Prostate gland (tissue), 2 donors: ENCODE measurements around the gene ITGA7.

Experiments
- CTCF ChIP-seq, 4 experiments: fragments of 200-600 bp in 2 of 4; fragments of 450-650 bp in 2 of 4; sonication (generic) in 2 of 4; IDR thresholded peaks; 1 replicate in 3 of 4; 2 replicates in 1 of 4; pipeline ENCODE4 v1.5.1; 2016 to 2019; ENCODE audit warnings: antibody characterized with exemption in 4 of 4, mild to moderate bottlenecking in 2 of 4, moderate library complexity in 2 of 4
- POLR2A ChIP-seq: fragments of 450-650 bp; IDR thresholded peaks from one replicate; pipeline ENCODE4 v1.6.1; 2016; ENCODE audit warnings: antibody characterized with exemption, mild to moderate bottlenecking

DNA sequence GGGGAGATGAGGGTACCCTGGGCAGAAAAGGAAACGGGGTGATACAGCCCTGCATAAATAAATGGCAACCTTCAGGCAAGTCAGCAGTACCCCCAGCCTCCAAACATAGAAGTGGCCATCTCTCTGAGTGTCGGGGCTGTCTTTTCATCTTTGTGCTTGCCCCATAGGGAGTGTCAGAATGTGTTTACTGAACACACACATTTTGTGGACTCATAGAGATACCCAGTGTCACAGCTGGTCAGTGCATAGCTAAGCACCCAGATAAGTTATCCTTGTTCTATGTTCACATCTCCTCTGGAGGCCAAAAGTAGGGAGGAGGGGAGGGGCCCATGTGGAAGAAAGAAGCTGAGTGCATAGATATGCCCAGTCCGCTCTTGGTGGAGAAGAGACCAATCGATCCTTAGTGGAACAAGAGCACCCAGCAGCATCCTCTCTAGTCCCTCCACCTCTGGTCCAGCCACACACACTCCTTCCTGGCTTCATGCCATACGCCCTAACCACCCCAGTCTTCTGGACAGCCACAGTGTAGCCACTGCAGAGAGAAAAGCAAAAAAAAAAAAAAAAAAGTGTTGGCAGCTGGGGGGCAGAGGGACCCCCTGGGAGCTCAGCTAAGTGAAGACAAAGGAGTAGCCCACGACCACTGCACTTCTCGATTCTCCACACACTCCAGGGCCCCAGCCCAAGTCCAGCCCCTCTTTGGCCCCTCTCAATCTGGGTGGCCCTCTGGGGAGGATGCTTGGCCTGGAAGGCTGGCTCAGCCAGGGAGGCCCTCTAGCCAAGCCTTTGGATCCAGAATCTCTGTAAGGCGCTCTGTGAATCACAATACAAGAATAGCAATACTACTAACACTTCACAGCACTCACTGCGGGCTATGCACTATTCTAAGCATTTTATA, 2.6 kb downstream of the ITGA7 start:
- no peak for TF ChIP-seq CTCF (IDR thresholded peaks at IDR 0.05)
- no peak for TF ChIP-seq POLR2A
